HG03103 (cell line): Measurements from ENCODE around the gene FDXR.
"Not testable (repeated sequence)": the region's sequence is repeated elsewhere in the genome, so short reads cannot be mapped to it uniquely, and the experiment has no call there.

Experiments used
- ATAC-seq: cut with Tn5 transposase; IDR thresholded peaks from one replicate; pipeline ENCODE4 v1.9.1; 2021; ENCODE audit warnings: low read depth; ENCODE audit not compliant: unreplicated experiment

Gene FDXR, protein sequence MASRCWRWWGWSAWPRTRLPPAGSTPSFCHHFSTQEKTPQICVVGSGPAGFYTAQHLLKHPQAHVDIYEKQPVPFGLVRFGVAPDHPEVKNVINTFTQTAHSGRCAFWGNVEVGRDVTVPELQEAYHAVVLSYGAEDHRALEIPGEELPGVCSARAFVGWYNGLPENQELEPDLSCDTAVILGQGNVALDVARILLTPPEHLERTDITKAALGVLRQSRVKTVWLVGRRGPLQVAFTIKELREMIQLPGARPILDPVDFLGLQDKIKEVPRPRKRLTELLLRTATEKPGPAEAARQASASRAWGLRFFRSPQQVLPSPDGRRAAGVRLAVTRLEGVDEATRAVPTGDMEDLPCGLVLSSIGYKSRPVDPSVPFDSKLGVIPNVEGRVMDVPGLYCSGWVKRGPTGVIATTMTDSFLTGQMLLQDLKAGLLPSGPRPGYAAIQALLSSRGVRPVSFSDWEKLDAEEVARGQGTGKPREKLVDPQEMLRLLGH

DNA sequence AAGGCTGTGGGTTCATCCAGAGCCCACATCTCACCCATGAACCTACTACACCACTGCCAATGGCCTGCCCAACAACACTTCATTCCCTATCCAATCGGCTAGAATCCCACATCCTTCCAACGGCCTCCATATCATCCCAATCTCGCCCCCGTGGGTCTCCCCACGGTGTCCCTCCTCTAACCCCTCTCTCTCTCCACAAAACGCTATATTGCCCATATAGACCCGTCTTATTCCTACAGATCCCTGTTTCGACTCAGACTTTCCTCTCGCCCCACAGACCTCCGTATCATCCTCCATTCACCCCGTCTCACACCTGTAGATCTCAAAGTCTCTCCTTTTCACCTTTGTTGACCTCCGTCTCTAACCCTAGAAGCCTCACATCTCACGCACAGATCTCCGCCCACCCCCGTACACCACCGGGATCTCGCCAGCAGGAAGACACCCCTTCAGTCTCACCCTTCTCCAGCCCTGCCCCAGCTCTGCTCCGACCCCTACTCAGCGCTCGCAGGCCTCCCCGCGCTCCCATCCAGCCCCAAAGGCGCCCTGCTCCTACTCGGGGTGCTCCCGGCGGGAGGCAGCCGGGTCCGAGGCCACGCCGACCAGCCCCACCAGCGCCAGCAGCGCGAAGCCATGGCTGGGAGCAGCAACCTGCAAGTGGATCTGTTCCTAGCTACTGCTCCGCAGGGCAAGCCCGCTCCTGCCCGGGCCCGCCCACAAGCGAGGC is at the start of gene FDXR:
Gene FDXR (minus strand): TSS at position 682 of the 724 bp plus-strand sequence. CDS start 50 bp downstream, at position 632.
- ATAC-seq, result peak; percentile 21

DNA sequence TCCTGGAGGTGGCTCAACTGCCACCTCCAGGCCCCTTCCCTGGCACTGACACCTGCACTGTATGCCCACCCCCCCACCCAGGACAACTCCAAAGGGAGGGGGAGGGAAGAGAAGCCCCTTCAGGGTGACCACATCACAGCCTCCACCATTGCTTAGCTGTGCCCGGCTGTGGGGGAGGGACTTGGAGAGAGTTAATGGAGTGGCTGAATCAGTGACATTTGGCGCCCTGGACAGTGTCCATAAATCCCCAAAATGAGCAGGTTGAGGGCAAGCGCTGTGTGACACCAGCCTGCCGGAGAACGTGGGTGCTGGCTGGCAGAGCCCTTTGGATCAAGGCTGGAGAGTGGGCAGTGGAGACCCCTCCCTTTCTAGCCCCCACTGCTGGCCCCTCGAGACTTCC is 49.4 kb upstream of the FDXR start:
- ATAC-seq, result no peak

DNA sequence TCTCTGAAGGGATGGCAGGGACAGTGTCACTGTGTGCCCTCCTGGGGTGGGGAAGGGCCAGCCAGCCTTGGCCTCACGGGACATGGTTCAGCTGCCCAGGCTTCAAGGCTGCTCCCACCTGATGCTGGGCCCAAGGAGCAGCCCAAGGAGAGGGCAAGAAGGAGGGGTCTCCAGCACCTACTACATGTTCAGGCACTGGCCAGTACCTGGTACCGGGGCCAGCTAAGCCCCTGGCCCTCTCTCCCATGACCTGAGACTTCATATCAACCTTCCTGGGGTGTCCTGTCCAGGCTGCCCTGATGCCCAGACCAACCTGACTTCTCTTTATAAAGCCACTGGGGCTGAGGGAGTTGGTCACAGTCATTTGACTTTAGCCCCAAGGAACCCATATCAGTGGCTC is 49.0 kb upstream of the FDXR start:
- no peak for ATAC-seq

DNA sequence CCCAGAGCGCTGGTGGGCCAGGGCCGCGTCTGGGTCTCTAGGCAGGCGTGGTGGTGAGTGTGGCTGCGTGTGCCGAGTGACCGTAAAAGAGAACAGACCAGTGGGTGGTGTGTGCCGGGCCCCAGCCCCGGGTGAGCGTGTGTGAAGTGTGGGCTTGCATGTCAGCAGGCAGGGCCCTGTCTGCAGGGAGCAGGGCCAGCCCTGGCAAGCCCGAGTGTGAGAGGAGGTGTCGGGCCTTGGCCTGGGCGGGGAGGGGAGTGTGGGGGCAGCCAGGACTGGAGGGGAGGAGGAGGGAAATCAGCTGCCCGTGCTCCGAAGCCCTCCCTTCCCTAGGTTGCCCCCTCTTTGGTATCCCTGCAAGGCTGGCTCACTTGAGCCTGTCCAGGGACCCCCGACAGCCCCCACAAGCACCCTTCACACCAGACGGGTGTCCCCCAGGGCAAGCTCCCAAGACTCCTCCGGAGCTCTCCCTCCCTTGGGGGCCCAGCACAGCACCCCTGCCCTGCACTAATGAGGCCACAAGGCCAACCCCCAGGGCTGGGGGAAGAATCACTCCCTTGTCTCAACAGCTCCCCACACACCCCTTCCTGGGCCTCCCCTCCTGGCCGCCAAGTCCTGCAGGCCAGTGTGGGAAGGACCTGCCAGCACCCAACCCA is 48.4 kb upstream of the FDXR start:
- ATAC-seq, result no peak

DNA sequence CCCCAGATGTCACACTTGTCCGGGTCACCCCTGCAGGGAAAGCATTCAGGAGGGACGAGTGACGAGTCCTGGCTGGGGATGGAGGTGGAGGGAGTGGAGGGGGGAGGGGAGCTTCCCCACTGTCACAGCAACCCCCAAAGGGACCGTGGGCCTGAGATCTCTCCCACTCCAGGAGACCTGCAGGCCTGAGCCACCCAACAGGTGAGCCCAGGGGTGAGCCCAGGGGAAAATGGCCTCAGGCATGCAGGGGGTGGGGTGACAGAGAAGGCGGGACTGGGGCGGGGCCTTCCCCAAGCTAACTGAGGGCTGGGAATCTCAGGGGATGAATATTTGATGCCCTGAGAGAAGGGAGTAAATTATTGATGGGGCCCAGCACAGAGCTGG is 47.8 kb upstream of the FDXR start:
- no peak for ATAC-seq

DNA sequence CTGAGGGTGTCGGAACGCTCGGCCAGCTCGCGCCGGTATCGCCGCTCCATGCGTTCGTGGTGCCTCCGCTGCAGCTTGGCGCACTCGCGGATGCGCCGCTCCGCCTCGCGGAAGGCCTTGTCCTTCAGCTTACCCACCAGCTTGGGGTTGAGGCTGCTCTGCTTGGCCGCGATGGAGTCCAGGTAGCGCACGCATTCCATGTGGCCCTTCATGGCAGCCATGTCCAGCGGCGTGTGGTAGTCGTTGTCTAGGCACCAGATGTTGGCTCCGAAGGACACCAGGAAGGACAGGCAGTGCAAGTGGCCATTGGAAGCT is 47.5 kb upstream of the FDXR start:
- ATAC-seq, result no peak

DNA sequence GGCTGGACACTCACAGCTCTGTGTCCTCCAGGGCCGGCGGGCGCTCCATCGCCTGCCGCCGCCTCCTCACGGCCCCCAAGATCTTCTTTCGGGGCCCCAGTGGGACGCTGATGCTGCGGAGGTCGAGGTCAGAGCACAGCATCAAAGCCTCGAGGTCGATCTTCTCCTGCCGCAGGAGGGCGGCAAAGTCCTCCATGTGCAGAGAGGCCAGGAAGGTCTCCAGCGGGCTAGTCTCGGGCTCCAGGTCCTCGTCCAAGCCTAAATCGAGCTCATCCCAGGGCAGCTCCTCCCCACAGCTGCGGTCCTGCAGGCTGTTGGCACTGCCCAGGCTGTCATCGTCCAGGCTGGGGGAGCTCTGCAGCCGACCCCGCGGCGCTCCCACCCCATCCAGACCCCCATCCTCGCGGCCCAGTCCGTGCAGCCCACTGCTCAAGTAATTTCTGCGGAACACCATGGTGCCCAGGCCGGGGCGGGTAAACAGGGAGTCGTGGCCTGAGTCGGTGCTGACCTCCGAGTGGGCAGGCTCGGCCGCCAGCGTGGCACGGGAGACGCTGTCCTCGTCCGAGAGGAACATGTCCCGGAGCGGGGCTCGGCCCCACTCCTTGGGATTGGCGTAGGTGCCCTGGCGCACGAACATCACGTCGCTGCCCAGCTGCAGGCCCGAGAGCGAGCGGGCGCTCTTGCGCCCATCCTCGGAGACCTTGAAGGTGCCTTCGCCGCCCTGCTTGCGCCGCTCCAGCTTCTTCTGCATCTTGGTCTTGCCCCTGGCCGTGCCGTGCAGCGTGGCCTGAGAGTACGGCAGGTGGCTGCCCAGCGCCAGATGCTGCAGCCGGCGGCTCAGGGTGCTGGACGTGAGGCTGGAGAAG is 46.9 kb upstream of the FDXR start:
- ATAC-seq, result no peak

DNA sequence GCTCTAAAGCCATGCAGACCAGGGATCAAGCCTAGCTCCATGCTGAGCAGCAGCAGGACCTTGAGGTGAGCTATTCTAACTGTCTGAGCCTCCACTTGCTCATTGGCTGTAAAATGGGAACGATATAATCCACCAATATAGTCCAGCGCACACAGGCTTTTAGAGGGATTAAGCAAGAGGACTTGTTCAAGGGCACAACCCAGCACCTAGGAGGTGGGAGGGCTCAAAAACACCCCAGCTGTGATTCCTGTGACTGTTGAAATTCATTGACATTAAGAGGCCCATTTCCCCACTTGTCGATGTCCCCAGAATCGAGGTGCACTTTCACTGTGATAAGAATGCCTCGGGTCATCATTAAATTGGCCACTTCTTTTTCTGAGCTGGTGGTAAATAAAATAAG is 46.1 kb upstream of the FDXR start:
- no peak for ATAC-seq

DNA sequence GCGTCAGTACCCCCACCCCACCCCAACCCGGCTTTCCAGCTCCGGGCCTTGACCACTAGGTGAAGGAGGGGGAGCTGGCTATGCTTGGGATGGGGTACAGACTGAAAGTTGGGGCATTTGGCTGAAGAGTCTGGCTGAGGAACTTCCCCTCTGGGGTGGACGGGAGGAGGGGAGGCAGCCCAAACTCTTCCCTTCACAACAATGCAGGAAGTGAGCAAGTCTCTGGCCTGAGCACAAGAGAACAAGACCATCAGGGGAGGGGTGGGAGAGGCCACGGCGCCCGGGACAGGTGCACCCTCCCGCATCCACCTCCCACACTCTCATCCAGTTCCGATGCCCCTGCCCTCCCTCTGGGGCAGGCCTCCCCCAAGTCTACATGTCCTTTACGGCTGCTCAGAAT is 44.6 kb upstream of the FDXR start:
- ATAC-seq, result no peak

DNA sequence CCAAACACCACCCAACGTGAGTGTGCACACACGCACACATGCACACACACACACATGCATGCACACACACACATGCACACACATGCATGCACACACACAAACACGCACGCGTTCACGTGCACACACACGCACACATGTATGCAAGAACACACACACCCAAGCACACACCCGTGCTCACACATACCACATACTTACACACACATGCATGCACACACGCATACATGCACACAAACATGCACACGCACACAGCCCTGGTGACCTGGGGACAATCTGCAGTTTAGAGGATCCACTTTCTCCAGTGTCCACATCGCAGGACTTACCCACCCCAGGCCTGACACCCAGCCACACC is 44.0 kb upstream of the FDXR start:
- ATAC-seq, result no peak

DNA sequence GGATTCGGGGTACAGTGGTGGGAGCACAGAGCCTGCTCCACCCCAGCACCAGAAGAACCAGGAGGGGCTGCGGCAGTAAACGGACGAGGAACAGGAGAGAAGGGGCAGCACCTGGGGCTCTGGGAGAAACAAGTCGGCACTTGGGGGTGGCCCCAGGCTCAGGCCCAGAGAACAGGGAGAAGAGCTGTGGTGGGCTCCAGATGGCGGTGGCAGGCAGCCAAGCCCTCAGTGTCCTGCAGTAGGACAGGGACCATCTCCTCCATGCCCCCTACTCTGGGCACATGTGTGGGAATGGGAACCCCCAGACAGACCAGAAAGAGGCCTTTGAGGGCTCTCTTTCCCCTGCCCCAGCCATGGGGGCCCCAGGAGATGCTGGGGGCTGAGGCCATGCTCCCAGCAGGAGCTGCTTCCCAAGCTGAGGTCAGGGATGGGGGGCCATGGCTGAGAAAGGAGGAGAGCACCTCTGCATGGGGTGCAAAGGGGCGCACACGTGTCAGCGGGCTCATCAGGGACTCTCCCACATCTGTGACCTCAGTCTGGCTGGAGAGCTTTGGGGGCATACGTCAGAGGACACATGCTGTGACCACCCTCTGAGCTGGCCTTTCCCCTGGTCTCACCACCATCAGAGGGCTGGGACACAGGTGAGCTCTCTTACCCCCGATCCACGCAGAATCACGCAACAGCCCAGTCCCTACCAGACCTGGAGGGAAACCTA is 43.5 kb upstream of the FDXR start:
- no peak for ATAC-seq

DNA sequence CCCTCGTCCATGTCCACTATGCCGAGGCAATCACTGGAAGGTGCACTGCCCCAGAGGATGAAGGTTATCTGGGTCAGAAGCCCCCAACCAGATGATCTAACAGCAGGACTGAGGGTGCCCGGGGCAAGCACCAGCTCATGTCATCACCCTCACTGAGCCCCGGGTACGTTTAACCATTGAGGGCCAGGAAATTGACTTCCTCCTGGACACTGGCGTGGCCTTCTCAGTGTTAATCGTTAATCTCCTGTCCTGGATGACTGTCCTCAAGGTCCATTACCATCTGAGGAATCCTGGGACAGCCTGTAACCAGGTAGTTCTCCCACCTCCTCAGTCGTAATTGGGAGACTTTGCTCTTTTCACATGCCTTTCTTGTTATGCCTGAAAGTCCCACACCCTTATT is 38.6 kb upstream of the FDXR start:
- not testable (repeated sequence) for ATAC-seq

DNA sequence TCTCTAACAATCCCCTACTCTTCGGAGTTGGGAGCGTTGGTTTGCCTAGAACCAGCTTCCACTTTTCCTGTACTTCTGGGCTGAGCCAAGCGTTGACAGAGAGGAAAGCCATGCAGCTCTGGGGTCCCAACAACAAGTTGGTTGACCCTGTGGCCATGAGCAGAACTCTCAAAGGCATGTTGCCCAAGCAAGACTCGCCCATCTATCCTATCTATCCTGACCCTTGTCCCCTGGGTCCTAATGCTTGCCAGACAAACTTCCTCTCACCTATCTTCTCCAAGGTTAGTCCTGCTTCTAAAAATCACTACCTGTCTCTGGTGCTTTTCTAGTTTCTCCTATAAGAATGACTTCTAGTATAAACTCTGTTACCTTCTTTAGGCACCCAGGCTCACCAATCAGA is 36.3 kb upstream of the FDXR start:
- ATAC-seq, result not testable (repeated sequence)

DNA sequence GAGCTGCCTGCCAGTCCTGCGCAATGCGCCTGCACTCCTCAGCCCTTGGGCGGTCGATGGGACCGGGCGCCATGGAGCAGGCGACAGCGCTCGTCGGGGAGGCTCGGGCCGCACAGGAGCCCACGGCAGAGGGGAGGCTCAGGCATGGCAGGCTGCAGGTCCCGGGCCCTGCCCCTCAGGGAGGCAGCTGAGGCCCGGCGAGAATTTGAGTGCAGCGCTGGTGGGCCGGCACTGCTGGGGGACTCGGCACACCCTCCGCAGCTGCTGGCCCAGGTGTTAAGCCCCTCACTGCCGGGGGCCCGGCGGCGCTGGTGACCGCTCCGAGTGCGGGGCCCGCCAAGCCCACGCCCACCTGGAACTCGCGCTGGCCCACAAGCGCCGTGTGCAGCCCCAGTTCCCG is 34.2 kb upstream of the FDXR start:
- ATAC-seq, result no peak

DNA sequence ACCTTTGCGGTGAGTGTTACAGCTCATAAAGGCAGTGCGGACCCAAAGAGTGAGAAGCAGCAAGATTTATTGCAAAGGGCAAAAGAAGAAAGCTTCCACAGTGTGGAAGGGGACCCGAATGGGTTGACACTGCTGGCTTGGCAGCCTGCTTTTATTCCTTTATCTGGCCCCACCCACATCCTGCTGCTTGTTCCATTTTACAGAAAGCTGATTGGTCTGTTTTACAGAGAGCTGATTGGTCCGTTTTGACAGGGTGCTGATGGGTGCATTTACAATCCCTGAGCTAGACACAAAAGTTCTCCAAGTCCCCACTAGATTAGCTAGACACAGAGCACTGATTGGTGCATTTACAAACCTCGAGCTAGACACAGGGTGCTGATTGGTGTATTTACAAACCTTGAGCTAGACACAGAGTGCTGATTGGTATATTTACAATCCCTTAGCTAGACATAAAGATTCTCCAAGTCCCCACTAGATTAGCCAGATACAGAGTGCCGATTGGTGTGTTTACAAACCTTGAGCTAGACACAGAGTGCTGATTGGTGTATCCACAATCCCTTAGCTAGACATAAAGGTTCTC is 33.5 kb upstream of the FDXR start:
- not testable (repeated sequence) for ATAC-seq

DNA sequence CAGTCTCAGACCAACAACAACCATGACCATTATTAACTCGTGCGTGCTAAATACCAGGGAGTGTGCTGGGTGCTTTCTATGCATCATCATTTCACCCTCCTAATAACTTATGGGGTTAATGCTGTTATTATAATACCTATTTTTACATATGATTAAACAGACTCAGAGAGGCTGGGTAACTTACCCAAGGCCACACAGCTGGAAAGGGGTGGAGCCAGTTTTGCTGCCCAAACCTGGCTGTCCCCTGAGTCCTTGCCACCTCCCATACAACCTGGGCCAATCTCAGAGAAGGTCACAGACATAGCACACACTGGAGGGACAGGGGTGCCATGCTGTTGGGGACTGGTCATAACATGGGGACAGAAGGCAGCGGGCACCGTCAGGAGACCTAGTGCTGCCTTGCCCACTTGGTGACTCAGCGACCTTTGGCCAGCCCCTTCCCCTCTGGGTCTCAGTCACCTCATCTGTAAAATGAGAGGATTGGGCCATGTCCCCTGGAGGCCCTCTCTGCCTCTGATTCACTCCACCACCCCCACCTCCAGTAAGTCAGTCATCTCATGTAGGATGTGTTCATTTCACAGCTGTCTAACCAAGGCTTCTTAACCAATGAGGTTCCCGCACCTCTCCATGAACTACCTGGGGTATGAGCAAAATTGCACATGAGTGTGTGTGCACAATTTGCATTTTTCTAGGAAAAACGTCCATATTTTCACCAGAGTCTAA is 32.1 kb upstream of the FDXR start:
- ATAC-seq, result no peak

DNA sequence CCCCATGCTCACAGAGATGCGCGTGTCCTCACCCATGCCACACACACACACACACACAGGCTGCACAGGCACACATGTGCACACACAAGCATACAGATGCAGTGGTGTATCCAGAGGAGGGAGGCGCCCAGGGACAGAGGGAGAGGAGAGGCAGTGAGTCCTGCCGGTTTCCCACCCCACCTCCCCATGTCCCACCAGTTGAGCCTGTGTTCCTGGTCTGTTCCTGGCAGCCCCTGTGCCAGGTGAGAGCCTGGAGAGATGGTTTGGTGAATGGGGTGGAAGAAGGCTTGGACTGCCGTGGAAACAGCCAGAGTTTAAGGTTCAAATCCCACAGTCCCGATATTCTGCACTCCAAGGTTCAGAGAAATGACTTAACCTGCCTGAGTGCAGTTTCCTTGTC is 30.9 kb upstream of the FDXR start:
- ATAC-seq, result no peak

DNA sequence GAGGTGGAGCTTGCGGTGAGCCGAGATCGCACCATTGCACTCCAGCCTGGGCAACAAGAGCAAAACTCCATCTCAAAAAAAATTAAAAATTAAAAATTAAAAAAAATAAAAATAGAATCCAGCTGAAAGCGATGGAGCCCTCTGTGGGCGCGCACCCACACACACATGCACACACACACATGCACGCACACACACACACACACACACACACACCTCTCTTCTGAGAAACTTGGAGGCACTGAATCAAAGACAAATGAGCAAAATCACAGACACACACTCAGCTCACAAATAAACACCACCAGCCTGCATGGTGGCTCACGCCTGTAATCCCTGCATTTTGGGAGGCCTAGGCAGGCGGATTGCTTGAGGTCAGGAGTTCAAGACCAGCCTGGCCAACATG is 30.2 kb upstream of the FDXR start:
- ATAC-seq, result no peak
